ENCODE data around the gene ASB2. TPM values are rescaled to one million over a fixed set of nuclear protein-coding genes. Genes with fewer than 3 reads are reported as not detected.

ASB2 gene
- total RNA-seq, 1 experiment from 2014 or later, result 0.35 TPM

- Histone ChIP-seq H3K79me2 (ENCODE audit: insufficient read depth, low read length) (no peaks in the 10 kb centered on the region), H3T11ph (ENCODE audit: low read length) (no peak overlapping the region), H2AFZ (ENCODE audit: low read length) (no peak overlapping the region), H4K5ac (ENCODE audit: insufficient read length, low read depth, low read length) (no peak overlapping the region), H3K18ac (ENCODE audit: insufficient read length, low read depth, low read length) (no peak overlapping the region), H3K4me2 (ENCODE audit: insufficient read depth, insufficient read length, low read length) (no peak overlapping the region), H4K91ac (ENCODE audit: insufficient read length, low read depth, low read length) (no peak overlapping the region), H3K56ac (ENCODE audit: insufficient read length, low read depth, low read length) (no peak overlapping the region), H2AK5ac (ENCODE audit: insufficient read length, low read length) (no peak overlapping the region), H3K23ac (ENCODE audit: insufficient read length, low read depth, low read length) (no peak overlapping the region), H3K4me1 (ENCODE audit: insufficient read depth, low read length) (no peaks in the 10 kb centered on the region), H3K9ac (ENCODE audit: extremely low read depth, insufficient read length, low read length) (no peak overlapping the region), H2BK5ac (ENCODE audit: insufficient read length, low read length) (no peak overlapping the region), H3K23me2 (ENCODE audit: insufficient read length, low read depth, low read length, poor library complexity, severe bottlenecking) (no peaks in the 10 kb centered on the region), H4K20me1 (ENCODE audit: control insufficient read depth, insufficient read depth, insufficient read length) (no peaks in the 10 kb centered on the region), H2BK12ac (ENCODE audit: insufficient read length, low read depth, low read length) (no peak overlapping the region), H3K79me1 (ENCODE audit: insufficient read depth, low read depth, low read length, poor library complexity, severe bottlenecking) (no peaks in the 10 kb centered on the region), H2BK20ac (ENCODE audit: low read depth, low read length, poor library complexity, severe bottlenecking) (no peak overlapping the region), H3K27ac (ENCODE audit: insufficient read length, low read depth, low read length) (no peak overlapping the region), H3K27me3 (ENCODE audit: insufficient read depth, low read length) (no peaks in the 10 kb centered on the region), H3K9me3 (ENCODE audit: control insufficient read depth, low read depth, low read length) (no peaks in the 10 kb centered on the region), H3K4ac (ENCODE audit: low read depth, low read length) (no peak overlapping the region), H2BK15ac (ENCODE audit: low read depth, low read length) (no peak overlapping the region), H4K8ac (replicated peaks; ENCODE audit: insufficient read length, low read depth, low read length) (no peak overlapping the region), H3K14ac (ENCODE audit: insufficient read depth, low read length) (no peak overlapping the region), H2BK120ac (ENCODE audit: low read depth, low read length, poor library complexity, severe bottlenecking) (no peak overlapping the region)
- no peak for TF ChIP-seq CTCF (conservative IDR thresholded peaks at IDR 0.05)
- DNase-seq, result no peak
- no peaks in the 10 kb centered on the region; a peak in 1 of 7 replicates for H3K36me3 Mint-ChIP-seq (ENCODE audit: insufficient read depth in 1 of 3, low read depth in 3 of 3)
- H3K27me3 Mint-ChIP-seq (ENCODE audit: low read depth), result peaks cover 10% of the 10 kb centered on the region
- peaks cover 0 to 32% of the 10 kb centered on the region in 2 experiments; a peak in 2 of 4 replicates for H3K4me1 Mint-ChIP-seq
- H3K27ac Mint-ChIP-seq, result no peak overlapping the region; a peak in 1 of 7 replicates
- WGBS (ENCODE audit: extremely low coverage, insufficient read length, low lambda C conversion rate), result no CpG with 5 or more reads among the region's 13 CpGs
- no peak overlapping the region for H3K4me3 Mint-ChIP-seq
- no peaks in the 10 kb centered on the region; a peak in 1 of 5 replicates for H3K9me3 Mint-ChIP-seq
These were observed 18.7 kb upstream of the ASB2 start for GRCh38 chr14:93994919-93995682.
